Lung (tissue), 12 donors: ENCODE data around the gene ADD3. TPM values are rescaled to one million over a fixed set of nuclear protein-coding genes. Genes with fewer than 3 reads are reported as not detected.
A peak's percentile ranks its signal among the peaks of the same experiment; 100 is the strongest.

ENCODE experiments used
- ATAC-seq: fragments of 200-7000 bp; cut with Tn5 transposase; one replicate; pipeline ENCODE4 v1.9.1; 2020; ENCODE audit warnings: moderate number of reproducible peaks; ENCODE audit not compliant: insufficient read depth, low FRiP score
- DNase-seq, 3 donors: peaks; one replicate each; pipeline ENCODE4 v3.0.0-alpha.2; 2013 to 2017
- H3K27ac ChIP-seq, 2 donors: one replicate each; pipeline ENCODE4 v1.5.1; 2013; ENCODE audit warnings: mild to moderate bottlenecking in 2 of 2, moderate library complexity in 2 of 2, control low read depth in 1 of 2, inconsistent platforms in 1 of 2, low read depth in 1 of 2, low read length in 1 of 2
- H3K27me3 ChIP-seq, 3 donors: one replicate each; pipeline ENCODE4 v1.5.1; 2013; ENCODE audit warnings: low read length in 2 of 3; ENCODE audit not compliant: control insufficient read depth in 3 of 3, insufficient read depth in 3 of 3
- H3K36me3 ChIP-seq, 4 donors: one replicate each; pipeline ENCODE4 v1.5.1; 2013; ENCODE audit warnings: low read length in 4 of 4, mild to moderate bottlenecking in 1 of 4, moderate library complexity in 1 of 4; ENCODE audit not compliant: control insufficient read depth in 4 of 4, insufficient read depth in 4 of 4
- H3K4me1 ChIP-seq, 5 donors: one replicate each; pipeline ENCODE4 v1.5.1; 2013; ENCODE audit warnings: low read length in 5 of 5, mild to moderate bottlenecking in 2 of 5, moderate library complexity in 1 of 5; ENCODE audit not compliant: control insufficient read depth in 5 of 5, insufficient read depth in 5 of 5
- H3K4me3 ChIP-seq: one replicate; pipeline ENCODE4 v1.5.1; 2013; ENCODE audit warnings: mild to moderate bottlenecking, control low read depth, moderate library complexity
- H3K9ac ChIP-seq, 2 donors: one replicate each; pipeline ENCODE4 v1.5.1; 2013; ENCODE audit warnings: low read length in 2 of 2, control low read depth in 1 of 2; ENCODE audit not compliant: insufficient read depth in 1 of 2
- H3K9me3 ChIP-seq, 4 donors: one replicate each; pipeline ENCODE4 v1.5.1; 2013; ENCODE audit warnings: low read length in 3 of 4, mild to moderate bottlenecking in 1 of 4, moderate library complexity in 1 of 4; ENCODE audit not compliant: control insufficient read depth in 4 of 4, insufficient read depth in 3 of 4
- WGBS, 2 donors: extraction: QIAGEN DNeasy Blood & Tissue Kit; methylation state at CpG; one replicate each; pipeline ENCODE4 v1.1.7; 2013; 5-methylcytosine and 5-hydroxymethylcytosine counted together
- polyA plus RNA-seq, 2 donors: library from polyadenylated mRNA; stranded (reverse); fragments of 200-250 nt; gene quantifications; one replicate each; pipeline ENCODE4 v1.2.1, GENCODE V29; 2013
- total RNA-seq, 2 donors: library from RNA; depleted of rRNA in 1 of 2; stranded (reverse); fragments of >200 nt in 1 of 2; gene quantifications; one replicate each; pipeline ENCODE4 v1.2.1, GENCODE V29; 2014 to 2021
- TF ChIP-seq, protein P1 (sequence below): IDR thresholded peaks from 2 replicates; pipeline ENCODE4 v1.5.1; 2012; ENCODE audit warnings: mild to moderate bottlenecking; ENCODE audit errors: control extremely low read depth, extremely low read depth
- donor health status: control.
- donor health status: control.
- donor health status: Bipolar disorder and iron deficiency.
- donor health status: healthy.
- donor health status: DM: yes; HTN: yes; CAD: no.

ADD3 gene
- total and polyA plus RNA-seq, 4 donors: 22.0 to 289 (median 56.1) TPM

DNA sequence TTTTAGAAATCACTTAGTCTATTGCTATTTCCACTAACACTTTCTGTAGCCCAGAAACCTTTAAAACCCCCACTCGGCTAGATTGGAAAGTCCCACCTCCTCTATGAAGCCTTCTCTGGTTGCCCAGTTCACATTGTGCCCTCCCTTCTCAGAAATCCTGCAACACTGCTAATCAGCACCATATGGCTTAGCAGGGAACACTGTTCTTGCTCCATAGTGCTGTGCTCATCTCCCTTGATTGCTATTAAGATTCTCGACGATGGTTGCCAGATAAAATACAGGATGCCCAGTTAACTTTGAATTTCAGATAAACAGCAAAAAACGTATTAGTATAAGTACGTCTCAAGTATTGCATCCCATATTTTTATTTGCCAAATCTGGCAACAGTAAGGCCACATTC is 44.3 kb upstream of the ADD3 start:
- DNase-seq (no peak), ATAC-seq (no peak)
- Histone ChIP-seq H3K9me3 (no peaks in the 10 kb centered on the region), H3K27ac (no peak overlapping the region), H3K36me3 (no peaks in the 10 kb centered on the region), H3K4me3 (no peak overlapping the region), H3K27me3 (no peaks in the 10 kb centered on the region), H3K4me1 (peaks cover 0 to 86% (median 29%) of the 10 kb centered on the region in 5 donors), H3K9ac (no peak overlapping the region)
- TF ChIP-seq, protein P1, sequence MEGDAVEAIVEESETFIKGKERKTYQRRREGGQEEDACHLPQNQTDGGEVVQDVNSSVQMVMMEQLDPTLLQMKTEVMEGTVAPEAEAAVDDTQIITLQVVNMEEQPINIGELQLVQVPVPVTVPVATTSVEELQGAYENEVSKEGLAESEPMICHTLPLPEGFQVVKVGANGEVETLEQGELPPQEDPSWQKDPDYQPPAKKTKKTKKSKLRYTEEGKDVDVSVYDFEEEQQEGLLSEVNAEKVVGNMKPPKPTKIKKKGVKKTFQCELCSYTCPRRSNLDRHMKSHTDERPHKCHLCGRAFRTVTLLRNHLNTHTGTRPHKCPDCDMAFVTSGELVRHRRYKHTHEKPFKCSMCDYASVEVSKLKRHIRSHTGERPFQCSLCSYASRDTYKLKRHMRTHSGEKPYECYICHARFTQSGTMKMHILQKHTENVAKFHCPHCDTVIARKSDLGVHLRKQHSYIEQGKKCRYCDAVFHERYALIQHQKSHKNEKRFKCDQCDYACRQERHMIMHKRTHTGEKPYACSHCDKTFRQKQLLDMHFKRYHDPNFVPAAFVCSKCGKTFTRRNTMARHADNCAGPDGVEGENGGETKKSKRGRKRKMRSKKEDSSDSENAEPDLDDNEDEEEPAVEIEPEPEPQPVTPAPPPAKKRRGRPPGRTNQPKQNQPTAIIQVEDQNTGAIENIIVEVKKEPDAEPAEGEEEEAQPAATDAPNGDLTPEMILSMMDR: no peak
- WGBS, 2 donors: 85 to 92% methylated on average over 5 of the region's 5 CpGs

DNA sequence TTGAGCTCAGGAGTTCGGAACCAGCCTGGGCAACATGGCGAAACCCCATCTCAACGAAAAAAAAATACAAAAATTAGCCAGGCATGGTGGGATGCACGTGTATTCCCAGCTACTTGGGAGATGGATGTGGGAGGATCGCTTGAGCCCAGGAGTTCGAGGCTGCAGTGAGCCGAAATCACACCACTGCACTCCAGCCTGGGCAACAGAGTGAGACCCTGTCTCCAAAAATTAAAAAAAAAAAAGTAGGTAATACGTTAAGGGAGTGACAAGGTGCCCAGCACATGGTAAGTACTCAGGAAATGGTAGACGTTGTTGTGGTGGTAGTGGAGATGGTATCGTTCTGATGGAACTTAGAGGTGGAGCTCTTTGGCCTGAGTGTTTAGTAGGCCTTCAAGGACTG is 43.5 kb upstream of the ADD3 start:
- Histone ChIP-seq H3K27ac (no peak overlapping the region), H3K36me3 (no peaks in the 10 kb centered on the region), H3K27me3 (no peaks in the 10 kb centered on the region), H3K9ac (no peak overlapping the region), H3K4me3 (no peak overlapping the region), H3K9me3 (no peaks in the 10 kb centered on the region), H3K4me1 (peaks cover 0 to 86% (median 32%) of the 10 kb centered on the region in 5 donors)
- no peak for DNase-seq
- ATAC-seq: no peak
- 85 to 91% methylated on average over 10 of the region's 10 CpGs for WGBS, 2 donors
- TF ChIP-seq, protein P1: no peak

DNA sequence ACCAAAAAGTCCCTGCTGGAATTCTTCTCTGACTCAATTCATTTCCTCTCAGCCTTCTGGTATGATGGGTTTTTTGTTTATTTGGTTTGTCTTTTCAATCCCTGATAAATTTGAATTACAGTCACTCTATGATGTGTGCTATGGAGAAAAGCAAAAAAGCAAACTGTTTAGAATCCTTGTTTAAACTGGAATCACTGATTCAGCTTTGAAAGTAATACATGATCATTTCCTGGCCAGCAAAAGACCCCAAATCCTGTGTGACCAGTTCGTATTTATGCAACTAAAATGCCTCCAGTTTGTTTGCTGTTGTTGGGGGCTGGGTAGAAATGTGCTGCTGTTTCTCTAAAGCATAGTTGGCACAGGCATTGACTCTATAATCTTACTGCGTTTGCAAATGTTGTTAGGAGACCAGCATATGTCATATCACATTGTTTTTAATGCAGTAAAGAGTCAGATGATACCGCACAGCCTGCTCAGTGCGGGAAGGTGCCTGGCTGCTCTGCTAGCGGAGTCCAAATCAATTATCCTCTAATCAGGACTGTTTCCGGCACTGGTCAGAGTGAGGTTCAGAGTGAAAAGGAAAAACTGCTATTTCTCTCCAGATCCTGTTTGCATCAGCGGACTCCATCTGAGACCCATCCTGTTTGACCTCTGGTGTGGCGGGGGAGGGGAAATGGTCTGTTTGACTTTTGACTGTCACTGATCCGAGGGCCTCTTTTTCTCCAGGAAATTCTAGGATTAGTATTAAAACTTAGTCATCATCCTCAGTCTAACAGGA is 40.6 kb upstream of the ADD3 start:
- H3K9me3 ChIP-seq: no peaks in the 10 kb centered on the region
- no peaks in the 10 kb centered on the region for H3K27me3 ChIP-seq
- H3K4me3 ChIP-seq: no peak overlapping the region
- peak; percentile 89 to 97 (median 97) for DNase-seq
- peak overlapping the region in 1 of 2 donors; percentile 71 for H3K9ac ChIP-seq
- H3K36me3 ChIP-seq: no peaks in the 10 kb centered on the region
- TF ChIP-seq, protein P1: no peak
- peak overlapping the region; percentile 49 to 65 for H3K27ac ChIP-seq
- H3K4me1 ChIP-seq: peaks cover 0 to 75% (median 39%) of the 10 kb centered on the region in 5 donors
- ATAC-seq: no peak
- 55 to 67% methylated on average over 9 of the region's 9 CpGs for WGBS, 2 donors
